H9 (cell line): ENCODE results near the gene ARL11. TPM values are rescaled to one million over a fixed set of nuclear protein-coding genes. Genes with fewer than 3 reads are reported as not detected.
"Not testable (repeated sequence)": the region's sequence is repeated elsewhere in the genome, so short reads cannot be mapped to it uniquely, and the experiment has no call there.

ENCODE experiments used
- DNase-seq: peaks from one replicate; pipeline ENCODE4 v3.0.0-alpha.2; 2017
- H2AFZ ChIP-seq: one replicate; pipeline ENCODE4 v1.6.1; 2013; ENCODE audit warnings: mild to moderate bottlenecking, low read length, control low read depth, moderate library complexity
- H2AK5ac ChIP-seq: 2 replicates; pipeline ENCODE4 v1.6.1; 2013; ENCODE audit warnings: low read length, control low read depth, mixed read lengths; ENCODE audit not compliant: insufficient read length
- H2BK120ac ChIP-seq: one replicate; pipeline ENCODE4 v1.6.1; 2013; ENCODE audit warnings: low read depth, mild to moderate bottlenecking, low read length, control low read depth, inconsistent platforms; ENCODE audit not compliant: poor library complexity, severe bottlenecking
- H2BK12ac ChIP-seq: 2 replicates; pipeline ENCODE4 v1.6.1; 2013; ENCODE audit warnings: low read length, control low read depth, mixed read lengths, low read depth; ENCODE audit not compliant: insufficient read length
- H2BK15ac ChIP-seq: 2 replicates; pipeline ENCODE4 v1.6.1; 2013; ENCODE audit warnings: low read depth, low read length, control low read depth
- H2BK20ac ChIP-seq: one replicate; pipeline ENCODE4 v1.6.1; 2013; ENCODE audit warnings: low read depth, mild to moderate bottlenecking, low read length, control low read depth, inconsistent platforms; ENCODE audit not compliant: poor library complexity, severe bottlenecking
- H2BK5ac ChIP-seq: 2 replicates; pipeline ENCODE4 v1.6.1; 2013; ENCODE audit warnings: low read length, control low read depth, mixed read lengths; ENCODE audit not compliant: insufficient read length
- H3K14ac ChIP-seq: 2 replicates; pipeline ENCODE4 v1.6.1; 2013; ENCODE audit warnings: low read length, control low read depth; ENCODE audit not compliant: insufficient read depth
- H3K18ac ChIP-seq: 2 replicates; pipeline ENCODE4 v1.6.1; 2013; ENCODE audit warnings: low read depth, mild to moderate bottlenecking, mixed read lengths, low read length, control low read depth; ENCODE audit not compliant: insufficient read length
- H3K23ac ChIP-seq: 2 replicates; pipeline ENCODE4 v1.6.1; 2013; ENCODE audit warnings: low read length, control low read depth, mixed read lengths, low read depth; ENCODE audit not compliant: insufficient read length
- H3K23me2 ChIP-seq: 2 replicates; pipeline ENCODE4 v1.6.1; 2013; ENCODE audit warnings: low read depth, mild to moderate bottlenecking, mixed read lengths, low read length, control low read depth; ENCODE audit not compliant: insufficient read length, poor library complexity, severe bottlenecking
- H3K27ac ChIP-seq: 2 replicates; pipeline ENCODE4 v1.5.1; 2013; ENCODE audit warnings: low read length, control low read depth, mixed read lengths, low read depth; ENCODE audit not compliant: insufficient read length
- H3K27me3 ChIP-seq: 2 replicates; pipeline ENCODE4 v1.6.1; 2013; ENCODE audit warnings: low read length, control low read depth, inconsistent platforms; ENCODE audit not compliant: insufficient read depth
- H3K4ac ChIP-seq: 2 replicates; pipeline ENCODE4 v1.6.1; 2013; ENCODE audit warnings: low read depth, mild to moderate bottlenecking, control low read depth, inconsistent platforms, low read length, moderate library complexity
- H3K4me1 ChIP-seq: 2 replicates; pipeline ENCODE4 v1.6.1; 2013; ENCODE audit warnings: low read length, control low read depth, inconsistent platforms; ENCODE audit not compliant: insufficient read depth
- H3K4me2 ChIP-seq: 2 replicates; pipeline ENCODE4 v1.6.1; 2013; ENCODE audit warnings: low read length, control low read depth, mixed read lengths; ENCODE audit not compliant: insufficient read length, insufficient read depth
- H3K56ac ChIP-seq: 2 replicates; pipeline ENCODE4 v1.6.1; 2013; ENCODE audit warnings: low read depth, mild to moderate bottlenecking, mixed read lengths, low read length, control low read depth; ENCODE audit not compliant: insufficient read length
- H3K79me1 ChIP-seq: 2 replicates; pipeline ENCODE4 v1.6.1; 2013; ENCODE audit warnings: low read depth, mild to moderate bottlenecking, moderate library complexity, low read length, control low read depth, inconsistent platforms; ENCODE audit not compliant: insufficient read depth, poor library complexity, severe bottlenecking
- H3K79me2 ChIP-seq: 2 replicates; pipeline ENCODE4 v1.6.1; 2013; ENCODE audit warnings: low read length, control low read depth, inconsistent platforms; ENCODE audit not compliant: insufficient read depth
- H3K9ac ChIP-seq: 2 replicates; pipeline ENCODE4 v1.6.1; 2013; ENCODE audit warnings: low read length, control low read depth, mixed read lengths; ENCODE audit not compliant: insufficient read length; ENCODE audit errors: extremely low read depth
- H3K9me3 ChIP-seq: one replicate; pipeline ENCODE4 v1.6.1; 2013; ENCODE audit warnings: low read depth, low read length, inconsistent platforms; ENCODE audit not compliant: control insufficient read depth
- H3T11ph ChIP-seq: one replicate; pipeline ENCODE4 v1.6.1; 2013; ENCODE audit warnings: mild to moderate bottlenecking, low read length, control low read depth, inconsistent platforms
- H4K20me1 ChIP-seq: one replicate; pipeline ENCODE4 v1.6.1; 2013; ENCODE audit not compliant: control insufficient read depth, insufficient read length, insufficient read depth
- H4K5ac ChIP-seq: 2 replicates; pipeline ENCODE4 v1.6.1; 2013; ENCODE audit warnings: low read depth, mild to moderate bottlenecking, mixed read lengths, low read length, control low read depth; ENCODE audit not compliant: insufficient read length
- H4K8ac ChIP-seq: replicated peaks from 2 replicates; pipeline ENCODE4 v1.6.1; 2013; ENCODE audit warnings: low read length, control low read depth, mixed read lengths, low read depth; ENCODE audit not compliant: insufficient read length
- H4K91ac ChIP-seq: 2 replicates; pipeline ENCODE4 v1.6.1; 2013; ENCODE audit warnings: low read depth, mild to moderate bottlenecking, moderate library complexity, mixed read lengths, low read length, control low read depth; ENCODE audit not compliant: insufficient read length
- H3K27ac Mint-ChIP-seq, 3 experiments: 2 replicates in 2 of 3; 3 replicates in 1 of 3; pipeline ENCODE4 v1.8.0; 2020 to 2021; ENCODE audit warnings: mixed read lengths in 3 of 3, mild to moderate bottlenecking in 1 of 3, moderate library complexity in 1 of 3
- H3K27me3 Mint-ChIP-seq: 2 replicates; pipeline ENCODE4 v1.8.0; 2021; ENCODE audit warnings: low read depth, mild to moderate bottlenecking, moderate library complexity, mixed read lengths
- H3K36me3 Mint-ChIP-seq, 3 experiments: 2 replicates in 2 of 3; 3 replicates in 1 of 3; pipeline ENCODE4 v1.8.0; 2020 to 2021; ENCODE audit warnings: low read depth in 3 of 3, mixed read lengths in 3 of 3; ENCODE audit not compliant: insufficient read depth in 1 of 3
- H3K4me1 Mint-ChIP-seq, 2 experiments: 2 replicates each; pipeline ENCODE4 v1.8.0; 2020; ENCODE audit warnings: mixed read lengths in 2 of 2
- H3K4me3 Mint-ChIP-seq, 2 experiments: 2 replicates in 1 of 2; 3 replicates in 1 of 2; pipeline ENCODE4 v1.8.0; 2020 to 2021; ENCODE audit warnings: mild to moderate bottlenecking in 2 of 2, mixed read lengths in 2 of 2, moderate library complexity in 1 of 2
- H3K9me3 Mint-ChIP-seq, 2 experiments: 2 replicates in 1 of 2; 3 replicates in 1 of 2; pipeline ENCODE4 v1.8.0; 2020; ENCODE audit warnings: mild to moderate bottlenecking in 2 of 2, mixed read lengths in 2 of 2, moderate library complexity in 1 of 2
- WGBS: extraction: QIAGEN DNeasy Blood & Tissue Kit; methylation state at CpG from one replicate; pipeline ENCODE4 v1.1.7; 2013; ENCODE audit warnings: missing lambda C conversion rate, low lambda C conversion rate, mixed read lengths; ENCODE audit not compliant: insufficient read length; ENCODE audit errors: extremely low coverage; 5-methylcytosine and 5-hydroxymethylcytosine counted together
- total RNA-seq: library from RNA; stranded (reverse); gene quantifications from 2 replicates; pipeline ENCODE4 v1.2.1, GENCODE V29; 2021
- TF ChIP-seq, protein P1 (sequence below): fragments of 200-600 bp; sonication (generic); conservative IDR thresholded peaks from 3 replicates; pipeline ENCODE4 v1.8.0; 2021; ENCODE audit warnings: antibody characterized with exemption, mild to moderate bottlenecking

ARL11 gene
- total RNA-seq, 1 experiment from 2014 or later = 0.42 TPM

DNA sequence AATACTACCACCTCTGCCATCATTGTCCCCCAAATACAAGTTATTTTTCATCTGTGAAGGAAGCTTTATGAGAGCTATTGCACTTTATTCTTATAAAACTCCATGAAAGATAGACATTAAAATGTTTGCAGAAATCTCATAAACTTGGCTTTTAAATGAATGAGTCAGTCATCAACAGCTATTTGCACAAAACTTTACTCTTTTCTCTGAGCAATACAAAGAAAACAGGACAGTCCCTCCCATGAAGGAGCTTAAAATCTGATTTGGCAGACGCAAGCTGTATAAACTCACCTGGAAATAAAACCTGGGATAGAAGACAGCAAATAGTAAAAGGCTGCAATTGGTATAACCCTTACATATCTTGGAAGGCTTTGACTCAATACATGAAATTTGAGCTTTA, 26.3 kb upstream of the ARL11 start:
- Histone ChIP-seq H3K18ac (no peak overlapping the region), H4K5ac (no peak overlapping the region), H3K9me3 (no peaks in the 10 kb centered on the region), H3K79me2 (no peaks in the 10 kb centered on the region), H4K8ac (no peak overlapping the region), H3K14ac (no peak overlapping the region), H3K27ac (no peak overlapping the region), H3K4ac (no peak overlapping the region), H4K91ac (no peak overlapping the region), H4K20me1 (no peaks in the 10 kb centered on the region), H3K79me1 (no peaks in the 10 kb centered on the region), H2BK12ac (no peak overlapping the region), H2AK5ac (no peak overlapping the region), H3K27me3 (no peaks in the 10 kb centered on the region), H3K4me2 (no peak overlapping the region), H2BK20ac (no peak overlapping the region), H2BK15ac (no peak overlapping the region), H3K23me2 (no peaks in the 10 kb centered on the region), H3K4me1 (no peaks in the 10 kb centered on the region), H3K23ac (no peak overlapping the region), H2AFZ (no peak overlapping the region), H2BK120ac (no peak overlapping the region), H3T11ph (no peak overlapping the region), H3K9ac (no peak overlapping the region), H3K56ac (no peak overlapping the region), H2BK5ac (no peak overlapping the region)
- H3K27ac Mint-ChIP-seq = no peak overlapping the region; a peak in 1 of 7 replicates
- H3K4me3 Mint-ChIP-seq = no peak overlapping the region
- H3K27me3 Mint-ChIP-seq = peaks cover 1% of the 10 kb centered on the region
- no peaks in the 10 kb centered on the region for H3K36me3 Mint-ChIP-seq
- H3K4me1 Mint-ChIP-seq = peaks cover 5 to 6% of the 10 kb centered on the region in 2 experiments; a peak in 2 of 4 replicates
- no peak for DNase-seq
- no peaks in the 10 kb centered on the region for H3K9me3 Mint-ChIP-seq
- TF ChIP-seq, protein P1, sequence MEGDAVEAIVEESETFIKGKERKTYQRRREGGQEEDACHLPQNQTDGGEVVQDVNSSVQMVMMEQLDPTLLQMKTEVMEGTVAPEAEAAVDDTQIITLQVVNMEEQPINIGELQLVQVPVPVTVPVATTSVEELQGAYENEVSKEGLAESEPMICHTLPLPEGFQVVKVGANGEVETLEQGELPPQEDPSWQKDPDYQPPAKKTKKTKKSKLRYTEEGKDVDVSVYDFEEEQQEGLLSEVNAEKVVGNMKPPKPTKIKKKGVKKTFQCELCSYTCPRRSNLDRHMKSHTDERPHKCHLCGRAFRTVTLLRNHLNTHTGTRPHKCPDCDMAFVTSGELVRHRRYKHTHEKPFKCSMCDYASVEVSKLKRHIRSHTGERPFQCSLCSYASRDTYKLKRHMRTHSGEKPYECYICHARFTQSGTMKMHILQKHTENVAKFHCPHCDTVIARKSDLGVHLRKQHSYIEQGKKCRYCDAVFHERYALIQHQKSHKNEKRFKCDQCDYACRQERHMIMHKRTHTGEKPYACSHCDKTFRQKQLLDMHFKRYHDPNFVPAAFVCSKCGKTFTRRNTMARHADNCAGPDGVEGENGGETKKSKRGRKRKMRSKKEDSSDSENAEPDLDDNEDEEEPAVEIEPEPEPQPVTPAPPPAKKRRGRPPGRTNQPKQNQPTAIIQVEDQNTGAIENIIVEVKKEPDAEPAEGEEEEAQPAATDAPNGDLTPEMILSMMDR = no peak
- no CpG with 5 or more reads among the region's 1 CpG for WGBS

DNA sequence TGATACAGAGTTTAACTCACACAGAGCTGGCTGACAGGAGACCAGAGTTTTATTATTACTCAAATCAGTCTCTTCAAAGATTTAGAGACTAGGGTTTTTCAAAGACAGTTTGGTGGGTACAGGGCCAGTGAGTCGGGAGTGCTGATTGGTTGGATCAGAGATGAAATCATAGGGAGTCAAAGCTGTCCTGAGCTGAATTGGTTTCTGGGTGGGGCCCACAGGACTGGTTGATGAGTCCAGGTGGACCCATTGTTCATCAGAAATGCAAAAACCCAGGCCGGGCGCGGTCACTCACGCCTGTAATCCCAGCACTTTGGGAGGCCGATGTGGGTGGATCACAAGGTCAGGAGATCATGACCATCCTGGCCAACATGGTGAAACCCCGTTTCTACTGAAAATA, 25.7 kb upstream of the ARL11 start:
- not testable (repeated sequence) for H3K27me3 Mint-ChIP-seq, H2AK5ac ChIP-seq
- no CpG with 5 or more reads among the region's 7 CpGs for WGBS

More for the DNA sequence above, 25.7 kb upstream of the ARL11 start:
- H3K79me1 ChIP-seq, H3K79me2 ChIP-seq, H2BK20ac ChIP-seq, H4K91ac ChIP-seq, H4K20me1 ChIP-seq, H3K36me3 Mint-ChIP-seq, H3K4me2 ChIP-seq, H3K27ac Mint-ChIP-seq, H3K4me3 Mint-ChIP-seq, H3K4ac ChIP-seq, H2BK12ac ChIP-seq, H2AFZ ChIP-seq, H3K18ac ChIP-seq, H3K56ac ChIP-seq, H3K9me3 ChIP-seq, H3K23ac ChIP-seq, H3K9me3 Mint-ChIP-seq, H3K9ac ChIP-seq, H4K5ac ChIP-seq, H2BK15ac ChIP-seq, H2BK5ac ChIP-seq, DNase-seq, H3K14ac ChIP-seq, H3K4me1 ChIP-seq, H3K27me3 ChIP-seq, H3K23me2 ChIP-seq, H3K27ac ChIP-seq, H4K8ac ChIP-seq, H2BK120ac ChIP-seq, H3T11ph ChIP-seq: not testable (repeated sequence)
- peaks cover 5 to 11% of the 10 kb centered on the region in 2 experiments; a peak in 2 of 4 replicates for H3K4me1 Mint-ChIP-seq
